HEK293T (cell line): ENCODE measurements around the gene STPG3.

Source experiments
- ARNT ChIP-seq: fragments of 450-650 bp; IDR thresholded peaks from 2 replicates; pipeline ENCODE4 v1.6.1; 2017; ENCODE audit warnings: mild to moderate bottlenecking
- BHLHE40 ChIP-seq: fragments of 450-650 bp; IDR thresholded peaks from 2 replicates; pipeline ENCODE4 v1.6.1; 2016; ENCODE audit warnings: mild to moderate bottlenecking, moderate library complexity, borderline replicate concordance
- ELF4 ChIP-seq: fragments of 450-650 bp; IDR thresholded peaks from 2 replicates; pipeline ENCODE4 v1.6.1; 2017; ENCODE audit warnings: antibody characterized with exemption
- FOXA1 ChIP-seq: fragments of 450-650 bp; IDR thresholded peaks from 2 replicates; pipeline ENCODE4 v1.6.1; 2016; ENCODE audit warnings: mild to moderate bottlenecking
- FOXK2 ChIP-seq: fragments of 450-650 bp; IDR thresholded peaks from 2 replicates; pipeline ENCODE4 v1.6.1; 2016; ENCODE audit warnings: mild to moderate bottlenecking
- FOXM1 ChIP-seq: fragments of 450-650 bp; IDR thresholded peaks from 2 replicates; pipeline ENCODE4 v1.6.1; 2017; ENCODE audit warnings: mild to moderate bottlenecking, borderline replicate concordance
- HDGF ChIP-seq: fragments of 450-650 bp; IDR thresholded peaks from 2 replicates; pipeline ENCODE4 v1.6.1; 2017; ENCODE audit warnings: antibody characterized with exemption, borderline replicate concordance
- LEF1 ChIP-seq: fragments of 450-650 bp; IDR thresholded peaks from 2 replicates; pipeline ENCODE4 v1.6.1; 2017; ENCODE audit warnings: mild to moderate bottlenecking, borderline replicate concordance
- NFRKB ChIP-seq: fragments of 450-650 bp; IDR thresholded peaks from 2 replicates; pipeline ENCODE4 v1.6.1; 2016; ENCODE audit warnings: mild to moderate bottlenecking, moderate library complexity
- SP1 ChIP-seq: fragments of 450-650 bp; IDR thresholded peaks from 2 replicates; pipeline ENCODE4 v1.6.1; 2017
- SUZ12 ChIP-seq: fragments of 450-650 bp; IDR thresholded peaks from 2 replicates; pipeline ENCODE4 v1.6.1; 2016; ENCODE audit warnings: mild to moderate bottlenecking
- TARDBP ChIP-seq: fragments of 450-650 bp; IDR thresholded peaks from 2 replicates; pipeline ENCODE4 v1.6.1; 2016
- ZNF384 ChIP-seq: fragments of 450-650 bp; IDR thresholded peaks from 2 replicates; pipeline ENCODE4 v1.6.1; 2016
- TF ChIP-seq, protein P1 (sequence below): fragments of 450-650 bp; IDR thresholded peaks from 2 replicates; pipeline ENCODE4 v1.6.1; 2016

DNA sequence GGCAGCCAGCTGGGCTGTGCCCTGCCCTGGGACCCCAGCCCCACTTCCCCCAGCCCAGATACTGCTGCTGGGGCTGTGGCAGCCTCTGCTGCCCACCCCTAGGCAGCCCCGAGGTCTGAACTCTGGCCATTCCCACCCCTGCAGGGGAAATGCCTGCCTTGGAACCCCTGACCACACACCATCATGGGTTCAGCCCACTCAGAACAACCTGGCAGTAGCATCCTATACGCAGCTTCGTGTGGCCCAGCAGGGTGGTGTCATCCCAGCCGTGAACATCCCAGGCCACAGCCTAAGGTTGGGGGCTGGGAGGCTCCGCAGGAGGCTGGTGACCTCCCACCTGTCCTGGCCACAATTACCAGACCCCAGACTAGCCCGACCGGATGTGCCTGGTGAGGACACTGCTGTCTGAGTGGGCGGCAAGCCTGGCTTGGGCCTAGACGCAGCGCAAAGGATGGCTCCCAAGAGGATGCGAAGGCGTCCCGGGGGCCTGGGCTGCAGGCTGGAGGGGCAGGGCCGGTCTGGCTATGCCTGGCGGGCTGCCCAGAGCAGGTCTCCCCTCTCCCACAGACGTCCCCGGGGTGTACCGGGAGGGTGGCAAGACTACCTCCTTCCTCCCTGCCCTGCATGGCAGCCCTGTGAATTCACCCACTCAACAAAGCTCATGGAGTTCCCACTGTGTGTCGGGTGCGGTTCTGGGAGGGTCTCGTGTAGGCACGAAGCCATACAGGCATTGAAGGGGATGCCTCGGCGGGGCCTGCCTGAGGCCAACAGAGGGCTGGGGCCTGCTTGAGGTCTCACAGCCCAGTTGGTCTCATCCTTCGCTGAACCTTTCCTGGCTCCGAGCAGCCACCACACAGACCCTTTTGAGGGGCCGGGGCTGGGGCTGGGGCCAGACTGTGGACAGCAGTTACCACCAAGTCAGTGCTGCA lies 21.9 kb upstream of the STPG3 start:
- TF ChIP-seq FOXK2 (no peak), SP1 (no peak), TARDBP (no peak), FOXM1 (no peak), NFRKB (no peak), FOXA1 (no peak), ZNF384 (no peak), SUZ12 (no peak), ARNT (no peak), LEF1 (no peak), ELF4 (no peak), HDGF (no peak), BHLHE40 (no peak)
- TF ChIP-seq, protein P1, sequence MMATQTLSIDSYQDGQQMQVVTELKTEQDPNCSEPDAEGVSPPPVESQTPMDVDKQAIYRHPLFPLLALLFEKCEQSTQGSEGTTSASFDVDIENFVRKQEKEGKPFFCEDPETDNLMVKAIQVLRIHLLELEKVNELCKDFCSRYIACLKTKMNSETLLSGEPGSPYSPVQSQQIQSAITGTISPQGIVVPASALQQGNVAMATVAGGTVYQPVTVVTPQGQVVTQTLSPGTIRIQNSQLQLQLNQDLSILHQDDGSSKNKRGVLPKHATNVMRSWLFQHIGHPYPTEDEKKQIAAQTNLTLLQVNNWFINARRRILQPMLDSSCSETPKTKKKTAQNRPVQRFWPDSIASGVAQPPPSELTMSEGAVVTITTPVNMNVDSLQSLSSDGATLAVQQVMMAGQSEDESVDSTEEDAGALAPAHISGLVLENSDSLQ, result no peak
